Measurements from ENCODE around the gene FCGBP. TPM values are rescaled to one million over a fixed set of nuclear protein-coding genes. Genes with fewer than 3 reads are reported as not detected.

The FCGBP gene
- total RNA-seq, 1 donor from 2014 or later = 0.49 TPM

GRCh38 chr19:39915101-39915847, 19.2 kb downstream of the FCGBP start:
- Mint-ChIP-seq H3K4me1 (ENCODE audit: low read depth, unreplicated experiment) (no peaks in the 10 kb centered on the region), H3K27me3 (ENCODE audit: unreplicated experiment) (peaks cover 10% of the 10 kb centered on the region), H3K4me3 (ENCODE audit: unreplicated experiment) (no peak overlapping the region), H3K9me3 (ENCODE audit: unreplicated experiment) (peaks cover 3% of the 10 kb centered on the region), H3K27ac (ENCODE audit: unreplicated experiment) (no peak overlapping the region), H3K36me3 (ENCODE audit: unreplicated experiment) (peaks cover 5% of the 10 kb centered on the region)
- no peak for TF ChIP-seq CTCF (IDR thresholded peaks at IDR 0.05; ENCODE audit: partially characterized antibody, unreplicated experiment)
- no peak for DNase-seq

GRCh38 chr19:39913682-39914333, 20.6 kb downstream of the FCGBP start:
- H3K27me3 Mint-ChIP-seq (ENCODE audit: unreplicated experiment) = peaks cover 10% of the 10 kb centered on the region
- DNase-seq = no peak
- H3K4me3 Mint-ChIP-seq (ENCODE audit: unreplicated experiment) = no peak overlapping the region
- no peak overlapping the region for H3K27ac Mint-ChIP-seq (ENCODE audit: unreplicated experiment)
- H3K9me3 Mint-ChIP-seq (ENCODE audit: unreplicated experiment) = peaks cover 3% of the 10 kb centered on the region
- H3K4me1 Mint-ChIP-seq (ENCODE audit: low read depth, unreplicated experiment) = no peaks in the 10 kb centered on the region
- no peaks in the 10 kb centered on the region for H3K36me3 Mint-ChIP-seq (ENCODE audit: unreplicated experiment)
- no peak for TF ChIP-seq CTCF (IDR thresholded peaks at IDR 0.05; ENCODE audit: partially characterized antibody, unreplicated experiment)

GRCh38 chr19:39908803-39909202, 25.6 kb downstream of the FCGBP start:
- no peak overlapping the region for H3K27ac Mint-ChIP-seq (ENCODE audit: unreplicated experiment)
- H3K27me3 Mint-ChIP-seq (ENCODE audit: unreplicated experiment) = no peaks in the 10 kb centered on the region
- no peak for TF ChIP-seq CTCF (IDR thresholded peaks at IDR 0.05; ENCODE audit: partially characterized antibody, unreplicated experiment)
- no peaks in the 10 kb centered on the region for H3K9me3 Mint-ChIP-seq (ENCODE audit: unreplicated experiment)
- DNase-seq = no peak
- H3K4me3 Mint-ChIP-seq (ENCODE audit: unreplicated experiment) = no peak overlapping the region
- H3K4me1 Mint-ChIP-seq (ENCODE audit: low read depth, unreplicated experiment) = no peaks in the 10 kb centered on the region
- H3K36me3 Mint-ChIP-seq (ENCODE audit: unreplicated experiment) = no peaks in the 10 kb centered on the region

GRCh38 chr19:39906820-39907611, 27.4 kb downstream of the FCGBP start:
- Mint-ChIP-seq H3K27ac (ENCODE audit: unreplicated experiment) (no peak overlapping the region), H3K36me3 (ENCODE audit: unreplicated experiment) (no peaks in the 10 kb centered on the region), H3K27me3 (ENCODE audit: unreplicated experiment) (no peaks in the 10 kb centered on the region), H3K4me1 (ENCODE audit: low read depth, unreplicated experiment) (no peaks in the 10 kb centered on the region), H3K4me3 (ENCODE audit: unreplicated experiment) (no peak overlapping the region), H3K9me3 (ENCODE audit: unreplicated experiment) (no peaks in the 10 kb centered on the region)
- no peak for TF ChIP-seq CTCF (IDR thresholded peaks at IDR 0.05; ENCODE audit: partially characterized antibody, unreplicated experiment)
- no peak for DNase-seq
